Keratinocyte (primary cell): ENCODE measurements around the gene REEP3. TPM values are rescaled to one million over a fixed set of nuclear protein-coding genes. Genes with fewer than 3 reads are reported as not detected.
A peak's percentile ranks its signal among the peaks of the same experiment; 100 is the strongest.

Experiments used
- DNase-seq: peaks from one replicate; pipeline ENCODE4 v3.0.0-alpha.2; 2011; ENCODE audit warnings: low read depth, missing footprints, low spot score
- FAIRE-seq: peaks from 2 replicates; lab custom pipeline; 2011; peaks lifted over from hg19 to GRCh38; lab: Jason Lieb, UNC
- H2AFZ ChIP-seq: 2 replicates; pipeline ENCODE4 v1.6.0; 2012; ENCODE audit warnings: low read length, control low read depth, inconsistent platforms; ENCODE audit not compliant: control insufficient read depth
- H3K27ac ChIP-seq: 2 replicates; pipeline ENCODE4 v1.5.1; 2011; ENCODE audit warnings: low read length; ENCODE audit not compliant: control insufficient read depth, insufficient read depth
- H3K27me3 ChIP-seq: 3 replicates; pipeline ENCODE4 v1.6.0; 2011; ENCODE audit warnings: low read length; ENCODE audit not compliant: control insufficient read depth, insufficient read depth; ENCODE audit errors: extremely low read depth
- H3K36me3 ChIP-seq, 2 experiments: 2 replicates in 1 of 2; 3 replicates in 1 of 2; pipeline ENCODE4 v1.5.1; 2011; ENCODE audit warnings: low read length in 2 of 2, mild to moderate bottlenecking in 1 of 2; ENCODE audit not compliant: control insufficient read depth in 2 of 2, insufficient read depth in 2 of 2; ENCODE audit errors: extremely low read depth in 1 of 2
- H3K4me1 ChIP-seq: 3 replicates; pipeline ENCODE4 v1.5.1; 2011; ENCODE audit warnings: low read length; ENCODE audit not compliant: control insufficient read depth, insufficient read depth; ENCODE audit errors: extremely low read depth
- H3K4me2 ChIP-seq: 3 replicates; pipeline ENCODE4 v1.6.0; 2011; ENCODE audit warnings: low read depth, low read length; ENCODE audit not compliant: control insufficient read depth, insufficient read depth; ENCODE audit errors: extremely low read depth
- H3K4me3 ChIP-seq, 3 experiments: fragments of 200-600 bp in 1 of 3; sonication (generic) in 1 of 3; 2 replicates in 2 of 3; 3 replicates in 1 of 3; pipeline ENCODE4 v1.5.1; 2011 to 2016; ENCODE audit warnings: low read length in 3 of 3, mild to moderate bottlenecking in 3 of 3, control low read depth in 2 of 3, inconsistent platforms in 1 of 3, low read depth in 1 of 3, mixed read lengths in 1 of 3, mixed run types in 1 of 3, moderate library complexity in 1 of 3; ENCODE audit not compliant: control insufficient read depth in 2 of 3, insufficient read depth in 2 of 3; ENCODE audit errors: extremely low read depth in 1 of 3
- H3K79me2 ChIP-seq: 2 replicates; pipeline ENCODE4 v1.6.0; 2012; ENCODE audit warnings: low read length; ENCODE audit not compliant: control insufficient read depth, insufficient read depth
- H3K9ac ChIP-seq: 3 replicates; pipeline ENCODE4 v1.6.0; 2011; ENCODE audit warnings: low read length; ENCODE audit not compliant: control insufficient read depth, insufficient read depth; ENCODE audit errors: extremely low read depth
- H3K9me1 ChIP-seq: 3 replicates; pipeline ENCODE4 v1.6.0; 2011; ENCODE audit warnings: low read length; ENCODE audit not compliant: control insufficient read depth, insufficient read depth; ENCODE audit errors: extremely low read depth
- H3K9me3 ChIP-seq: 2 replicates; pipeline ENCODE4 v1.5.1; 2012; ENCODE audit warnings: low read depth, low read length; ENCODE audit not compliant: control insufficient read depth
- H4K20me1 ChIP-seq: 3 replicates; pipeline ENCODE4 v1.6.0; 2011; ENCODE audit warnings: low read length; ENCODE audit not compliant: control insufficient read depth, insufficient read depth; ENCODE audit errors: extremely low read depth
- EZH2 ChIP-seq: IDR thresholded peaks from one replicate; pipeline ENCODE4 v1.6.1; 2012; ENCODE audit warnings: inconsistent platforms, mild to moderate bottlenecking, low read length, moderate library complexity
- dilution Hi-C: fragments of 300-500 bp; cut with MboI; formaldehyde crosslinking; loops from one replicate; pipeline ENCODE4 v1.7.0; 2020; ENCODE audit warnings: low sequenced_read_pairs; ENCODE audit not compliant: extremely low pct_ligation_motif_present
- polyA plus RNA-seq, 5 experiments: library from polyadenylated mRNA; depleted of rRNA in 3 of 5; stranded (reverse) in 3 of 5; stranded (forward) in 1 of 5; unstranded in 1 of 5; fragments of >200 nt; gene quantifications; 1 replicate in 1 of 5; 2 replicates in 3 of 5; 3 replicates in 1 of 5; pipeline versions ENCODE4 v1.2.1 to v1.2.3, GENCODE V29; 2011 to 2012; ENCODE audit warnings: missing spikeins in 2 of 5, low read depth in 1 of 5, low replicate concordance in 1 of 5
- TF ChIP-seq, protein P1 (sequence below), 3 experiments: IDR thresholded peaks in 1 of 3; conservative IDR thresholded peaks in 1 of 3; optimal IDR thresholded peaks in 1 of 3; 2 replicates in 2 of 3; 3 replicates in 1 of 3; pipeline versions ENCODE3 to v1.5.1; 2011; ENCODE audit warnings: low read length in 3 of 3, mild to moderate bottlenecking in 3 of 3, moderate library complexity in 2 of 3, control low read depth in 1 of 3, inconsistent platforms in 1 of 3; ENCODE audit not compliant: insufficient read depth in 2 of 3; ENCODE audit errors: extremely low read depth in 1 of 3

The REEP3 gene
- polyA plus RNA-seq, 1 donor (not counting 4 experiments of a cell fraction or from before 2014, with no cell fraction given): 52.8 TPM

DNA sequence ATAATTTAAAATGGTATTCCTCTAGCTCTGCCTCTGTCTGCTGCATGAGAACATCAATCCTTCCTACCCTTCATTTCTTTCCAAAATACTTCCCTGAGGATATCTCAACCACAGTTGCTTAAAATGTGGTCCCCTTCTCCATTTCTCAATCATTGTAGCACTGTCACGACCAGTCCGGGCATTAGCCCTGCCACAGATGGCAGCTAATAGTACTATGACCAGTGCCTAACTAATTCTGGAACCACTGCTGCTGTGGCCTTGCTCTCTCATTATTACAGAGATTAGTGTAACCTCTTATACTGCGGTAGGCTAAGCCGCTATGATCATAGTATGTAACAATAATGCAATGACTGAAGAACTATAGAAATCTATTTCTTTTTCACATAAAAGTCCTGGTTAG is 66.0 kb downstream of the REEP3 start:
- Histone ChIP-seq H3K27ac (no peak overlapping the region), H2AFZ (no peak overlapping the region), H3K9me1 (no peaks in the 10 kb centered on the region), H3K4me1 (peaks cover 33% of the 10 kb centered on the region), H3K9ac (no peak overlapping the region), H3K9me3 (no peaks in the 10 kb centered on the region), H3K4me2 (no peak overlapping the region), H4K20me1 (peaks cover 4% of the 10 kb centered on the region), H3K36me3 (no peaks in the 10 kb centered on the region), H3K79me2 (peaks cover 58% of the 10 kb centered on the region), H3K4me3 (no peak overlapping the region), H3K27me3 (no peaks in the 10 kb centered on the region)
- dilution Hi-C loops: no loop called here
- DNase-seq (no peak), FAIRE-seq (no peak)
- no peak for TF ChIP-seq EZH2
- TF ChIP-seq, protein P1, sequence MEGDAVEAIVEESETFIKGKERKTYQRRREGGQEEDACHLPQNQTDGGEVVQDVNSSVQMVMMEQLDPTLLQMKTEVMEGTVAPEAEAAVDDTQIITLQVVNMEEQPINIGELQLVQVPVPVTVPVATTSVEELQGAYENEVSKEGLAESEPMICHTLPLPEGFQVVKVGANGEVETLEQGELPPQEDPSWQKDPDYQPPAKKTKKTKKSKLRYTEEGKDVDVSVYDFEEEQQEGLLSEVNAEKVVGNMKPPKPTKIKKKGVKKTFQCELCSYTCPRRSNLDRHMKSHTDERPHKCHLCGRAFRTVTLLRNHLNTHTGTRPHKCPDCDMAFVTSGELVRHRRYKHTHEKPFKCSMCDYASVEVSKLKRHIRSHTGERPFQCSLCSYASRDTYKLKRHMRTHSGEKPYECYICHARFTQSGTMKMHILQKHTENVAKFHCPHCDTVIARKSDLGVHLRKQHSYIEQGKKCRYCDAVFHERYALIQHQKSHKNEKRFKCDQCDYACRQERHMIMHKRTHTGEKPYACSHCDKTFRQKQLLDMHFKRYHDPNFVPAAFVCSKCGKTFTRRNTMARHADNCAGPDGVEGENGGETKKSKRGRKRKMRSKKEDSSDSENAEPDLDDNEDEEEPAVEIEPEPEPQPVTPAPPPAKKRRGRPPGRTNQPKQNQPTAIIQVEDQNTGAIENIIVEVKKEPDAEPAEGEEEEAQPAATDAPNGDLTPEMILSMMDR (optimal IDR thresholded peaks at IDR 0.05 in 1 of 3, IDR thresholded peaks at IDR 0.05 in 1 of 3, conservative IDR thresholded peaks at IDR 0.05 in 1 of 3; ENCODE audit: extremely low read depth in 1 of 3, insufficient read depth in 2 of 3, low read length in 3 of 3): no peak

DNA sequence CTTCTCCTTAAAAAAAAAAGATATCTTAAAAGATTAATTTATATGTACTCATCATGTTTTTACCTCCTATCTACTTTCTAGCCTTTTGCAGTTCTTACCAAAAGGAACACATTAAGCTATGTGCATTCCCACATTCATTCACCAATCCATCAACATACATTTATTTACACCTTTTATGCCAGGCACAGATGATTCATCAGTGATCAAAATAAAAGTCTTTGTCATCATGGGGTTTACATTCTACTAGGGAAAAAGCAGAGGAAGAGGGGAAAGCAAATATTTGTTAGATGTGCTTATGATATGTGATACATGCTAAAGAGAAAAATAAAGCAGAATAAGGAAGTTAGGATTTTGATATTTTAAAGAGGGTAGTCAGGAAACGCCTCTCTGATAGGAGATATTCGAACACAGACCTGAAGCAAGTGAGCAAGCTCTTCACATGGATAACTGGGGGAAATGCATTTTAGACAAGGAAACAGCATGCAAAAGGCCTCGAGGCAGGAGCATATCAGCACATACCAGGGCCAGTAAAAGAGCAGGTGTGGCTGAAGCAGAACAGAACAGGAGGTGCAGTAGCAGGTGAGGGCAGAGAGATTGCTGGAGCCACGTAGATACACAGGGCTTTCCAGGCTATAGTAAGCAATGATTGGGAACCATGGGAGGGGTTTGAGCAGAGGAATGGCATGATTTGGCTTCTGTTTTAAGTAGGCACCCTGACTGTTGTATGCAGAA is 67.4 kb downstream of the REEP3 start:
- Histone ChIP-seq H3K79me2 (peaks cover 60% of the 10 kb centered on the region), H3K27ac (peak overlapping the region; percentile 47), H4K20me1 (peaks cover 4% of the 10 kb centered on the region), H2AFZ (no peak overlapping the region), H3K36me3 (no peaks in the 10 kb centered on the region), H3K9ac (peak overlapping the region; percentile 16), H3K4me3 (peak overlapping the region in 1 of 3 experiments; percentile 3), H3K9me3 (no peaks in the 10 kb centered on the region), H3K27me3 (no peaks in the 10 kb centered on the region), H3K4me1 (peaks cover 33% of the 10 kb centered on the region), H3K9me1 (no peaks in the 10 kb centered on the region), H3K4me2 (peak overlapping the region; percentile 38)
- no peak for DNase-seq
- FAIRE-seq: peak; percentile 88
- dilution Hi-C loops: no loop called here
- TF ChIP-seq EZH2: no peak
- TF ChIP-seq, protein P1 (optimal IDR thresholded peaks at IDR 0.05 in 1 of 3, IDR thresholded peaks at IDR 0.05 in 1 of 3, conservative IDR thresholded peaks at IDR 0.05 in 1 of 3; ENCODE audit: extremely low read depth in 1 of 3, insufficient read depth in 2 of 3, low read length in 3 of 3): no peak
